Mucosa of rectum (tissue), 2 donors: ENCODE measurements around the gene TCF7.
A peak's percentile ranks its signal among the peaks of the same experiment; 100 is the strongest.

Experiments
- H3K27ac ChIP-seq, 2 donors: one replicate each; pipeline ENCODE4 v1.7.0; 2013; ENCODE audit warnings: inconsistent platforms in 2 of 2, low read depth in 2 of 2, low read length in 2 of 2
- H3K27me3 ChIP-seq, 2 donors: one replicate each; pipeline ENCODE4 v1.7.0; 2013; ENCODE audit warnings: low read length in 2 of 2; ENCODE audit not compliant: control insufficient read depth in 2 of 2, insufficient read depth in 2 of 2
- H3K36me3 ChIP-seq, 2 donors: one replicate each; pipeline ENCODE4 v1.7.0; 2013; ENCODE audit warnings: low read length in 2 of 2; ENCODE audit not compliant: control insufficient read depth in 2 of 2, insufficient read depth in 2 of 2
- H3K4me1 ChIP-seq, 2 donors: one replicate each; pipeline ENCODE4 v1.7.0; 2013; ENCODE audit warnings: low read length in 2 of 2, mild to moderate bottlenecking in 1 of 2; ENCODE audit not compliant: control insufficient read depth in 2 of 2, insufficient read depth in 2 of 2
- H3K4me3 ChIP-seq, 2 donors: one replicate each; pipeline ENCODE4 v1.7.0; 2013; ENCODE audit warnings: low read length in 2 of 2
- H3K9ac ChIP-seq, 2 donors: one replicate each; pipeline ENCODE4 v1.7.0; 2013; ENCODE audit warnings: low read length in 2 of 2, low read depth in 1 of 2, mild to moderate bottlenecking in 1 of 2
- H3K9me3 ChIP-seq, 2 donors: one replicate each; pipeline ENCODE4 v1.7.0; 2013; ENCODE audit warnings: low read length in 2 of 2; ENCODE audit not compliant: control insufficient read depth in 2 of 2
- donor health status: healthy.
- donor health status: Normal muscosa, but diverticular disease.

TCF7 gene

DNA sequence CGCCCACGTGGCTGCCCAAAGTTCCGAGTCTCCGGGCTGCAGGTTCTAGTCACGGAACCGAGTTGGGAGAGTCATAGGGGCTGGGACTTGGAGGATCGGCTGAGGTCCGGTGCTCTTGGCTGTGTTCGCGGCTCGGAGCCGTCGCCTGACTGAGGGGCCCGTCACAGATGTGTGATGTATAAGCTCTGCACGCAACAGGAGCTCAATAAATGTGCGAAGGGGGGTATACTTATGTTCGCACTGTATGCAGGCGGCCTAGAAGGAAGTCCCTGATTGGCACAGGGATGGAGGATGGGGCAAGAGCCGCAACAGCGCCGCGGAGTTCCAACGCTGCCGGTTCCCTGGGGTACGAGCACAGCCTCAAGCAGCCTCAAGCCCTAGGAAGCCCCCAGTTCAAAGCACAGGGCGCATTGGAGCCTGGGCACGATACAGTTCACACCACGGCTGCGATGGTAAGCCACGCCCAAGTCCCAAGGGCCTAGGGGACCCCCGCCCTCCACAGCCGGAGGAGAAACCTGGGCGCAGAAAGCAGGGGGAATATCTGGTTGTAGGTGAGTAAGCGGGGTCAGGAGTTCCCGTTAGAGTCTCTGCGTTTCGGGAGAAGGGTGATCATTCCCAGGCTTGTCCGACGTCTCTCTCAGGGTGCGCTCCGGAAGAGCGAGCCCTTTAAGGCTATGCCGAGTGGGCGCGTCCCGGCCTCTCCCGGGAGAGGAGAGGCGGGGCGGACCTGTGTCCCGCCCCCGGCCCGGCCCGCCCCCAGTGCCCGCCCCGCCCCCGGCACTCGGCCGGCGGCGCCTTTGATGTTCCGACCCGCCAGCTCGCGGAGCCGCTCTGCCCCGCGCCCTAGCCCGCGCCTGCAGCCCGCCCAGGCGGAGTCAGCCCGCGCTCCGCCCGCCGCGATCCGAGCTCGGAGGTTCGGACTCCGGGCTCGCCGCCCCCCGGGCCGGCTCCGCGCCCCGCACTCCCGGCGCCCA is at the start of gene TCF7:
TCF7 (plus strand) TSS at position 780 of the 974 bp plus-strand sequence. CDS start 226 bp downstream, outside the sequence.
- Histone ChIP-seq H3K9ac (peak within 1 kb of the TSS; percentile 63 to 69), H3K36me3 (no peaks in the 10 kb centered on the region), H3K4me3 (peak within 1 kb of the TSS; percentile 72 to 86), H3K9me3 (no peaks in the 10 kb centered on the region), H3K4me1 (peaks cover 10 to 11% of the 10 kb centered on the region in 2 donors), H3K27ac (peak within 1 kb of the TSS; percentile 13 to 65), H3K27me3 (peaks cover 10 to 14% of the 10 kb centered on the region in 2 donors)

DNA sequence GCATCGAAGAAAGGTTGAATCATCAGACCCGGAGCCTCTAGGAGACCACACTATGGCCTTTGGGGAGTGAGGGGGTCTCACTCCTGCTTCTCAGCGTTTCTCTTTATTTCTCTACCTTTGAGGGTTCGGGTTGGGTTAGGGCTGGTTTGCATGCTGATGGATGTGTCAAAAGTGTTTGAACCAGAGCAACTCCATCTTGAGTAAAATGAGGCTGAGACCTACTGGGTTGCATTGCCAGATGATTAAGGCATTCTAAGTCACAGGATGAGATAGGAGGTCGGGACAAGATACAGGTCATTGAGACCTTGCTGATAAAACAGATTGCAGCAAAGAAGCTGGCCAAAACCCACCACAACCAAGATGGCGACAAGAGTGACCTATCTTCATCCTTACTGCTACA is 44.9 kb upstream of the TCF7 start:
- Histone ChIP-seq H3K9me3 (no peaks in the 10 kb centered on the region), H3K9ac (no peak overlapping the region), H3K36me3 (no peaks in the 10 kb centered on the region), H3K4me3 (no peak overlapping the region), H3K27ac (no peak overlapping the region), H3K4me1 (peaks cover 0 to 5% of the 10 kb centered on the region in 2 donors), H3K27me3 (peaks cover 7% of the 10 kb centered on the region in 2 donors)

DNA sequence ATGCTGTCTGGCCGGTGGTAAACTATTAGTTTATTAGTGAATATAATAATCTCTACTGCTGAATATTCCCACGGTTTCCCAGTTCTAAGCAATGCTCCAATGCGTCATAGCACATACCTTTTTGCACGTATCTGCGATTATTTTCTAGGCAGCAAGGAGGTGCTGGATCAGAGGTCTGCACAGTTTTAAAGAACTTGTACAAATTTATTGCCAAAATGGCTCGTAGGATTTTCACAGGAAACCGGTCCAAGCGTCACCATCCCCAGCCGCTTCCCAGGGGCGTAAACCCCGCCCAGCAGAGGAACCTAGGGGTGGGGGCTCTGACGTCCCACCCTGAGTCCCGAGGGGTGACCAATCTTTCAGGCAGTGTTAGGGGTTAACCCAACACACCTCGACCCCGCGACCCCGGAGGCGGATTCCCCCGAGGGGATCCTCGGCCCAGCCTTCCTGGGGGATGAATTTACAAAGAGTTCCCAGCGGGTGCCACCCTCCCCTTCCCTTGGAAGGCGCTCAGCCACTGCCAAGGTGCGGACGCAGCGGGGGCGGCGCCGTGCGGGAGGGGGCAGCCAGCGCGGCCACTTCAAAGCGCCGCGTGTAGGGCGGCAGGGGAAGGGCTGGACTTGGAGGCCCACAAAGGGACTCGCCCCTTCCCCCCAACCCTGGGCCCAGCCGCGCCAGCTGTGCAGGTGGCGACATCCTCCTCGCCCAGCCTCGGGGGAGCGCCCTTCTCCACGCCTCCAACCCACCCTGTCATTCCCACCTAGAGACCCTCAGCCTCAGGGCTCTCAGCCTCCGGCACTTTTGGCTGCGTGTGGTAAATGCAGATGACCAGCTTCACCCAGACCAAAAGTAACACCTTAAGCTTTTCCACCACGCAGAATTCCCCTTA is 43.5 kb upstream of the TCF7 start:
- Histone ChIP-seq H3K9me3 (no peaks in the 10 kb centered on the region), H3K4me3 (peak overlapping the region; percentile 4 to 48), H3K4me1 (peaks cover 0 to 5% of the 10 kb centered on the region in 2 donors), H3K27me3 (peaks cover 7% of the 10 kb centered on the region in 2 donors), H3K36me3 (no peaks in the 10 kb centered on the region), H3K9ac (peak overlapping the region; percentile 14 to 52), H3K27ac (no peak overlapping the region)

DNA sequence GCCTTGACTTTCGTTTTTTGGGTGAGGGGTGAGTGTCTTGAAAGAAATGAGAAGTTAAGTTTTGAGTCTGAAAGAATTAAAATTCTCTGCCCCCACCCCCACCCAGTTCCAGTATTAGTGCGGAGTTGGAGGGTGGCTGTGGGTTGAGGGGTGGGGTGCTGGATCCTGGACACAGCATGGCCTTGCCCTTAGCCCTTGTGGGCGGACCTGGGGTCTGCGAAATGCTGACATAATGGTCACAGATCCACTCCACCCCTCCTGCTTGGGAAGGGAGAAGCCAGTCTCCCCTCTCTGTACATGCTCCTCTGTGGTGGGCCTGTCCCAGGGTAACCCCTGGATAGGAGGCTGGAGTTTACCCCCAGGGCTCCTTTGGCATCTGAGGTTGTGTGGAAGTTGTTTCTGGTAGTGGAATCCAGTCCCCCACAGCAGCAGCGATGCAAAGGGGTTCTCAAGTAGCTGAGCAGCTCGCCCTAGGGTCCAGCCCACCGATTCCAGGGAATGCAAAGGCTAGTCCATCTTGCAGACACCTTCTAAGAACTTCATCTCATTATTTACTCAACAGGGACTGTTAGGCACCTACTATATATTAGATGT is 42.8 kb upstream of the TCF7 start:
- peaks cover 0 to 5% of the 10 kb centered on the region in 2 donors for H3K4me1 ChIP-seq

DNA sequence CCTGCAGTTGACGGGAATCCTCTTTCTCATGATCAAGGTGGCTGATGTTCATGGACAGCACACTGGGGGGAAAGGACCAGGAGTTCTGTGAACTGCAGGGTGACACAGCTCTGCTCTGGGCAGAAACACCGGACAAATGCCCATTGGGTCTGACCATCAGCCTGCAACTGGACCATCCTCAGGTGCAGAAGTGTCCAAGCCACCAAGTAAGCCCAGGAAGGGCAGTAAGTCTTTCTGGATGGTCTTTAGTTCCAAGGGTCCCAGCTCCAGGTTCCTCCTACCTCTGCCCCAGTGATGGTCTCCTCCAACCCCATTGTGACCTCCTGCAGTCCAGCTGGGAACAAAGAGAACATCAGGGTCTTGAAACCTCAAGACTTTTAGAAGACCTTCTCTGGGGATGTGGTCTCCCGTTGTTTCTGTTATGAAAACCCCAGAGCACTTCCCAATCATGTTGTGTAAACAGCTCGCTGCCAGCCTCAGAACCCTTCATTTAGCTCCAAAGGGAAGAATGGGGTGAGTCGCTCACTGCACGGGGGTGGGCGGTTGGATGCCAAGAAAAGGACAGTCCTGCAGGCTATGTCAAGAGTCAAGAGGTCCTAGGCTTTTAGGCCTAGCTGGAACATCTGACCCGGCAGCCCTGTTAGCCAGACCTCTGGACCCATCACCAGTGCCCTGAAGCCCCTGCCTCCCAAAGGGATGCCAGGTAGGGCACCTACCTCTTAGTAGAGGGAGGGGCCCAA is 41.8 kb upstream of the TCF7 start:
- Histone ChIP-seq H3K4me1 (peaks cover 0 to 5% of the 10 kb centered on the region in 2 donors), H3K4me3 (no peak overlapping the region), H3K36me3 (no peaks in the 10 kb centered on the region), H3K9ac (no peak overlapping the region), H3K9me3 (no peaks in the 10 kb centered on the region), H3K27ac (no peak overlapping the region), H3K27me3 (peaks cover 7% of the 10 kb centered on the region in 2 donors)

More for the DNA sequence above, 42.8 kb upstream of the TCF7 start:
- H3K4me3 ChIP-seq, result peak overlapping the region in 1 of 2 donors; percentile 48
- no peaks in the 10 kb centered on the region for H3K36me3 ChIP-seq
- H3K9me3 ChIP-seq, result no peaks in the 10 kb centered on the region
- H3K27ac ChIP-seq, result no peak overlapping the region
- no peak overlapping the region for H3K9ac ChIP-seq
- peaks cover 7% of the 10 kb centered on the region in 2 donors for H3K27me3 ChIP-seq

DNA sequence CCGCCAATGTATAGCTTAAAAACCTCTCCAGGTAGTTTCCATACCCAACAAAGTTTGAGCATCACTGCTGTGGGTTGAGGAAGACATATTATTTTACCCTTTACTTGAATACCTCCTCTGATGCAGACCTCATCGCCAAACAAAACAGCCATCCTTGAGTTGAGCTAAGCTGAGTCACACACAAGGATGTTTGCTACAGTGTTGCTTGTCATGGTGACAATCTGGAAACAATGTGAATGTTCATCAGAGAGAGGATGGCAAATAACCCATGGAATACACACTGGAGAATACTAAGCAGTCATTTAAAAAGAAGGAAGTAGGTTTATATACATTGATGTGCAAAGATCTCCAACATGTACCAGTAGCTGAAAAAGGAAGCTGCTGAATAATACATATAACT is 41.1 kb upstream of the TCF7 start:
- Histone ChIP-seq H3K27ac (no peak overlapping the region), H3K4me3 (no peak overlapping the region), H3K36me3 (no peaks in the 10 kb centered on the region), H3K9me3 (no peaks in the 10 kb centered on the region), H3K9ac (no peak overlapping the region), H3K27me3 (peaks cover 7% of the 10 kb centered on the region in 2 donors), H3K4me1 (peaks cover 0 to 5% of the 10 kb centered on the region in 2 donors)

DNA sequence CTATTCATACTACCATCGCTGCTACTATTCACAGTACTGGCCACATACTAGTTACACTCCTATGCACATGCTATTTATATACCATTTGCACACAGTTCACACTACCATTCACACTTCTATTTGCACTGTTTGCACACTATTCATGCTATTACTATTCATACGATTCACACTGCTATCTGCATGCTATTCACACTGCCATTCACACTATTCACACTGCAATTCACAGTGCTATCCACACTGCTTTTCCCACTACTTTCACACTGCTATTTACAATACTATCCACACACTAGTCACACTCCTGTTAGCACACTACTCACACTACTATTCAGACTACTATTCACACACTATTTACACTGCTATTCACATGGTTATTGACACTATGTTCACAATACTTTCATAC is 39.4 kb upstream of the TCF7 start:
- H3K27me3 ChIP-seq, result peaks cover 2 to 4% of the 10 kb centered on the region in 2 donors
- no peak overlapping the region for H3K9ac ChIP-seq
- H3K4me3 ChIP-seq, result no peak overlapping the region
- H3K4me1 ChIP-seq, result peaks cover 0 to 5% of the 10 kb centered on the region in 2 donors
- no peaks in the 10 kb centered on the region for H3K36me3 ChIP-seq
- no peaks in the 10 kb centered on the region for H3K9me3 ChIP-seq
- H3K27ac ChIP-seq, result no peak overlapping the region

DNA sequence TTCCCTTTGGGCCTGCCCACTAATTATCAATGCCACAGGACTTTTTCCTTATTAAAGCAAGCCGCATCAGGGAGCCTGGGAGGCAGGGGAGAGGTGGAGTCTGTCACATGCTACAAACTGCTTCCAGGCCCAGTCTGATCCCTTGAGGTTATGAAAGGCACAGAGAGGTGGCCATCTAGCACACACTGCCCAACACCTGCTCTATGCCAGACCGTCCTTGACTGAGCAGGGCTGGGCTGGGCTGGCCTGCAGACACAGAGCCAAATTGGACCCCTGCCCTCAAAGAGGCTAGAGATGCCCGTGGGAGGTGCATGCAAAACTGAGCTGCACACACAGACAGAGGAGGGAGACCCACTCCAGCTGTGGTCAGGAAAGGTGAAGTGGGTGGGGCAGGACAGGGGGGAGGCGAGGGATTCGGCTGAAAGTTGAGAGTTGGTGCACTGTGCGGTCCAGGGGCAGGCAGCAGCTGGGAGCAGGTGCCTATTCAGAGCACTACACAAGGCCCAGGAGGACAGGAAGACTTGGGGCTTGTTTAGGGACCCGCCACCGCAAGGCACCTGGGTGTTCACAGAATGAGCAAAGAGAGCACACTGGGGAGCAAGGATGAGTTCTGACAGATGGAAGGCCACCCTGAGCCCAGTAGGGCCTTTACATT is 36.4 kb upstream of the TCF7 start:
- H3K9ac ChIP-seq, result no peak overlapping the region
- no peak overlapping the region for H3K27ac ChIP-seq
- no peaks in the 10 kb centered on the region for H3K4me1 ChIP-seq
- H3K27me3 ChIP-seq, result no peaks in the 10 kb centered on the region
- H3K4me3 ChIP-seq, result no peak overlapping the region
- no peaks in the 10 kb centered on the region for H3K9me3 ChIP-seq
- H3K36me3 ChIP-seq, result no peaks in the 10 kb centered on the region
